Measurements from ENCODE around the gene SLFNL1.

The SLFNL1 gene

DNA sequence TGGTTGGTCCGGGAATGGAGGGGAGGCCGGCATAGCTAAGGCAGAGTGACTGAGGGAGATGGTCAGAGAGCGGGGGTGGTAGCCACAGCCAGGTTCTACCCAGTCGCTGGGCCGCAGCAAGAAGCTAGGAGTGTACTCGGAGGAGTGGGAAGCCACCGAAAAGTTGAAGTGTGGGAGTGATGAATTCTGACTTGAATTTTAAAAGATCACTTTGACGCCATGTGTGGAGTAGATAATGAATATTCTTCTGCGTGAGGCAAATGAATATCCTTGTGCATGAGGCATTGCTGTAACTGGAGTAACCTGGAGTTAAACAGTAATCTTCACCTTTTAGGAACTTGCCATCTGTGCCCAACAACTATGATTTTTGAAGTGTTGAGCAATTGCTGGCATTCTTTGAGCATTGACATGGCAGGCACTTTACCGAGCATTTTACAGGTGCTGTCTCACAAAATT lies 35.2 kb downstream of the SLFNL1 start:
- DNase-seq (ENCODE audit: low read depth) = no peak

GRCh38 chr1:40985875-40986274 lies 35.6 kb downstream of the SLFNL1 start:
- no peak for DNase-seq (ENCODE audit: low read depth)

DNA sequence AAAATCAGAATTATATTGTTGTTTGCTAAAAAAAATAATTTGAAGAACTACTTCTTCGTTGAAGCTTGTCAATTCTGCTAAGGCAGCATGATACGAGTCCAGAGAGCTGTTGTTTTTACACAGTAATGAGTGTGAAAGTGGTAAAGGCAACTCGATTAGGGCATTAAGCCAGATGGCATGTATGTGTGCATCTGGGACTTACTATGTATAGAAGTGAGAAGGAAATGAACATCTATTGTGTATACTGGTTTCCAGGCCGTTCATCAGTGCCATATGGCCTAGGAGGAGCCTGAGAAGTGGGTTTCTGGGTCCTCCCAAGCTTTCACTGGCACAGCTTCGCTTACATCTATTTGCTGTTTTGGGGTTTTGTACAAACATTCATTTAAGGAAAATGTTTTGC lies 36.4 kb downstream of the SLFNL1 start:
- DNase-seq (ENCODE audit: low read depth) = no peak

- DNase-seq (ENCODE audit: low read depth) = no peak
These were observed 37.0 kb downstream of the SLFNL1 start for GRCh38 chr1:40984531-40984930.

DNA sequence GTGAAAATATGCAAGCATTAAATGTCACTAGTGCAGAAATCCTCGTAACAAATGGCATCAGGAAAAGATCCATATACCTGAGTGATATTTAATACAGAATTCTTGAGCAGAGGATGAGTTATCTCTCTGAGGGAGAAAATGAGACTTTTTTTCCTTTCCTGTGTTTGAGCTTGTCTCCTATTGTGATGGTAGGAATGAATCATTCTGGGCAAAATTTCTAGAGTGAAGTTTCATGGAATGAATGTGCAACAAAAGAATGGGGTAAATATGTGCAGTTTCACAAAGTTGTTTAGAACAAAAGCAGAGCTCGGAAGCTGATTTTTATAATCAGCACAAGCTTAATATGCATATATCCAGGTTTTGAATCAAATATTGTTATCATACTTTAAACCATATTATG lies 37.5 kb downstream of the SLFNL1 start:
- peak; percentile 66 for DNase-seq (ENCODE audit: low read depth)

DNA sequence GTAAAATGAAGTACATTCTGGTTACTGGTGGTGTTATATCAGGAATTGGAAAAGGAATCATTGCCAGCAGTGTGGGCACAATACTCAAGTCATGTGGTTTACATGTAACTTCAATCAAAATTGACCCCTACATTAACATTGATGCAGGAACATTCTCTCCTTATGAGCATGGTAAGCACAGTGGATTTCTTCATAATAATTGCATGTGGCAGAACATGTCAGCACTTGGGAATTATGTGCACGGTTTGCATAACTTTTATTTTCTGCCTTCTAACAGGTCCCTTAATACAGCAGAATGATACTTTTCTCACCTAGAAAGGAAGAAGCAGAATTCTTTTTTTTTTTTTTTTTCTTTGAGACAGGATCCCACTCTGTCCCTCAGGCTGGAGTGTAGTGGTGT lies 38.2 kb downstream of the SLFNL1 start:
- DNase-seq (ENCODE audit: low read depth) = no peak

GRCh38 chr1:40982721-40983120 lies 38.8 kb downstream of the SLFNL1 start:
- no peak for DNase-seq (ENCODE audit: low read depth)

DNA sequence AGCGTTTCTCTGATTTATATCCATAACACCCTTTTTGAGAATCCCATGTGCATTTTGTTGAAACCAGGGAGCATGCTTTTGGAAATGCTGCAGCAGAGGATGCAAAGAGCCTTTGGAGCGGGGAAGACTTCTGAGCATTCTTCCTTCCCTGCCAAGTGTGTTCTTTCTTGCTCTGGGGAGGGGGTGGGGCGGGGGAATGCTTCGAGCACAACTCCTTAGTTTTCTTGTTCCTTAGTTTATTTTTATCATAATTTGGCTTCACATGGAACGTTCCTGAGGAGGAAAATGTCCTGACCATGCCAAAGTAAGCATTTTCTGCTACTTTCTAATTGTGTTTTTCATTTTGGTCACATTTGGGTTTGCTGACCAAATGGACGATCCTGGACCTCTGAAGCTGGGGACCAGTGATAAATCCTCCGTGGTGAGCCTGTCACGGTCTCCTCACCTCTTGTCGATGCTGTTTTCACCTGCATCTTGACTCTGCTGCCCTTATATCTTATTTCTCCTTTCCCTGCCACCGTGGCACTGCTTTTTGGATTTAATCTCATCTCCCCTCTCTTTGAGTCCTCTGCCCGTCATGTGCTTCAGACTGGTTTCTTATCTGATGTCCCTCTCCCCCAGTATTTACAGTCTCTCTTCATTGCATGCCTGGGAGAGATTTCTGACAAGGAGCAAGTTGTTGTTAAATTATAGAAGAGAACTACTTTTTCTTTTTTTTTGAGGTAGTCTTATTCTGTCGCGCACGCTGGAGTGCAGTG lies 39.7 kb downstream of the SLFNL1 start:
- peak; percentile 34 for DNase-seq (ENCODE audit: low read depth)

GRCh38 chr1:40980453-40981121 lies 40.9 kb downstream of the SLFNL1 start:
- DNase-seq (ENCODE audit: low read depth) = peak; percentile 64

- no peak for DNase-seq (ENCODE audit: low read depth)
These were observed 41.5 kb downstream of the SLFNL1 start for GRCh38 chr1:40980068-40980452.

- peak; percentile 90 for DNase-seq (ENCODE audit: low read depth)
These were observed 42.1 kb downstream of the SLFNL1 start, which contains the start of gene CTPS1 for GRCh38 chr1:40979241-40980067. Gene CTPS1 (plus strand): TSS chr1:40979696. CDS start chr1:40983291, 3,595 bp downstream.

- DNase-seq (ENCODE audit: low read depth) = no peak
These were observed 42.7 kb downstream of the SLFNL1 start for GRCh38 chr1:40978886-40979240.

DNA sequence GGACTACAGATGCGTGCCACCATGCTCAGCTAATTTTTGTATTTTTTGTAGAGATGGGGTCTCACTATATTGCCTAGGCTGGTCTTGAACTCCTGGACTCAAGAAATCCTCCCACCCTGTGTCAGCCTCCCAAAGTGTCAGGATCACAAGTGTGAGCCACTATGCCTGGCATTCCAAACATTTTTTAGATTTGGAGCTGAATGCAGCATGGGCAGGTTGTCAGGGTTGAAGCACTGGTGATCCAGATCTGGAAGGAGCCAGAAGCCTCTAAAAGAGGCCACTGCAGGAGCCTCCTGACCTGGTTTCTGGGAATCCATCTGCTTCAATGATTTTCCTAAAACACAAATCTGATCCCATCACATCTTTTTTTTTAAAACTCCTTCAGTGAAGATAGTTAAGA lies 43.8 kb downstream of the SLFNL1 start:
- DNase-seq (ENCODE audit: low read depth) = no peak

DNA sequence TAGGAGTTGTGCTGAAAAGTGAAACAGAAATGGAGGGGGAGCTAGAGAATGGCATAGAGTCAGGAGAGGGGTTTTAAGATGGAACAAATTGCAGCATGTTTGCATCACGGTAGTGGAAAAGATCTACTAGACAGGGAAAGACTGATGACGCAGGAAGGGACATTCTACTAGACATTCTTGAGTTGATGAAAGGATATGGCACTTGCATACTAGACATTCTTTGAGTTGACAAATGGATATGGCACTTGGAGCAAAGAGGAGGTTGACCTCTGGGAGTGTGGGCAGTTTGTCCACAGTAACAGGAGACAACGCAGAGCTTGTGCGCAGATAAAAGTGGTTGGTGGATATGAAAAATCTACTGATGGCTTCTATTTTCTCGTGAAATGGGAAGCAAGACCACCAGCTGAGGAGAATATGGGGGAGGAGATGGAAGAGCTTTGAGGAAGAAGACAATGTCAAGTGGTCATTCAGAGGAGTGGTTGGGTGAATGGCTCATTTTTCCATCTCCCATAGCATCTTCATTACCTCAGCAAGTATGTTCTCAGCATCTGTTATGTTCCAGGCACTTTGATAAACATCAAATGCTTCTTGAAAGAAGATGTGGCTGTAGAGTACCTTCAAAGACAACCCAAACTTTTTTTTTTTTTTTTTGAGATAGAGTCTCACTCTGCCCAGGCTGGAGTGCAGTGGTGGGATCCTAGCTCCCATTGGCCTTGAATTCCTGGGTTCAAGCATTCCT lies 44.4 kb downstream of the SLFNL1 start:
- peak; percentile 84 for DNase-seq (ENCODE audit: low read depth)

GRCh38 chr1:40974945-40975344 lies 46.6 kb downstream of the SLFNL1 start:
- DNase-seq (ENCODE audit: low read depth) = no peak

DNA sequence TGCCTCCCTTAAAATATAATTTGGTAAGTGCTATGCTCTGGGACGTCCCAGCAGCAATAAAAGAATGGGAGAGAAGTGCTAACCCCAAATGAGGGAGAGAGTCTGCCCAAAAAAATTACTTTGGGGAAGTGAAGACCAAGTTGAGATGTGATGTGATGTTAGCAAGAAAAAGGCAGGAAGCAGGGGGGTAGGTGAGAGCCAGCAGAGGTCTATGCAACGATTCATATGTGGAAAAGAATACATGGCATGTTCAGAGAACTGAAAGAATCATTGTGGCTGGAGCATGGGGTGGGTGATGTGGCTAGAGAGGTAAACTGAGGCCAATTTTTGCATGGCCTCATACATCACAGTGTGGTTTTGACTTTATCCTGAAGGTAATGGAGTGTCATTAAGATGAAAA lies 47.6 kb downstream of the SLFNL1 start:
- DNase-seq (ENCODE audit: low read depth) = no peak

GRCh38 chr1:40971966-40972365 lies 49.6 kb downstream of the SLFNL1 start:
- DNase-seq (ENCODE audit: low read depth) = no peak

GRCh38 chr1:40969445-40969844 lies 52.1 kb downstream of the SLFNL1 start:
- no peak for DNase-seq (ENCODE audit: low read depth)

DNA sequence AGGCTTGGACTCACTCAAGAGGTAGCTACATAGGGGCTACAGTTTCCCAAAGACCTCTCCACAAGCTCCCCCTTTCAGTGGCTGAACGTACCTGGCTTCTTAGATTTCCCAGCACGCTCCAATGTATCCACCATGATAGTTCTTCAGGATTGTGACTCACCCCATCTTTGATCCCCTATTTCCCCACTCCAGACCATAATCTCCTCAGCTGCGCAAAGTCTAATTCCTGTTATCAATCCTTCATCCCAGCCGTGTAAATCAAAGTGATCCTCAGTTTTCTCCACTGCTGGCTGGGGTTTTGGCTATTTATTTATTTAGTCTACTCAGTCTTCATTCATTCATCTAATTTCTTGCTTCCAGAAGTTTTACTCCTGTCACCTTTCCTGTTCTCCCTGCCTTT lies 55.1 kb downstream of the SLFNL1 start:
- no peak for DNase-seq (ENCODE audit: low read depth)
